Testis (tissue), 2 donors: Measurements from ENCODE around the gene ZFR2.

ENCODE experiments used
- CTCF ChIP-seq, 3 experiments: fragments of 450-650 bp in 2 of 3; fragments of 200-600 bp in 1 of 3; sonication (generic) in 1 of 3; IDR thresholded peaks; one replicate each; pipeline ENCODE4 v1.5.1; 2016 to 2019; ENCODE audit warnings: antibody characterized with exemption in 3 of 3, mild to moderate bottlenecking in 2 of 3, moderate library complexity in 1 of 3
- POLR2A ChIP-seq: fragments of 450-650 bp; IDR thresholded peaks from one replicate; pipeline ENCODE4 v1.6.1; 2017; ENCODE audit warnings: antibody characterized with exemption, mild to moderate bottlenecking, moderate library complexity

DNA sequence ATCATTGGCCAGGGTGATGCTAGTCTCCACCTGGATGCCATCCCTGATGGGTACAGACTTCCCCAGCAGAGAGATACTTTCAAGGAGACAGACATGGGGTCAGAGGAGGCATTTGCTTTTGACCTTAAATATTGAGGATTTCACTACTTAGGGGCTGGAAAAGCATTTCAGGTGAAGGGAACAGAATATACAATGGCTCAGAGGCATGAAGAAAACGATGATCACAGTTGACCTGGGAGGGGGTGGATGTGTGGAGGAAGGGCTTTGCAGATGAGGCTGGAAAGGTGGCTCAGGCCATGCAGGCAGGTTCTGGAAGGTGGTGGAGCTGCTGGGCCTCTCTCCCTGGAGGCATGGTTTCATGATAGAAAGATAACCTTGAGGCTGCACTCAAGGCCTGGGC lies 86.5 kb downstream of the ZFR2 start:
- no peak for TF ChIP-seq CTCF (IDR thresholded peaks at IDR 0.05)
- no peak for TF ChIP-seq POLR2A
